Ramos (cell line): Measurements from ENCODE around the gene TMEM131.
"Not testable (repeated sequence)": the region's sequence is repeated elsewhere in the genome, so short reads cannot be mapped to it uniquely, and the experiment has no call there.

Experiments
- in situ Hi-C: fragments of 300-500 bp; cut with MboI; formaldehyde crosslinking; loops from one replicate; pipeline ENCODE4 v1.14.3; 2022; ENCODE audit warnings: low sequenced_read_pairs; ENCODE audit not compliant: unreplicated experiment

Gene TMEM131

DNA sequence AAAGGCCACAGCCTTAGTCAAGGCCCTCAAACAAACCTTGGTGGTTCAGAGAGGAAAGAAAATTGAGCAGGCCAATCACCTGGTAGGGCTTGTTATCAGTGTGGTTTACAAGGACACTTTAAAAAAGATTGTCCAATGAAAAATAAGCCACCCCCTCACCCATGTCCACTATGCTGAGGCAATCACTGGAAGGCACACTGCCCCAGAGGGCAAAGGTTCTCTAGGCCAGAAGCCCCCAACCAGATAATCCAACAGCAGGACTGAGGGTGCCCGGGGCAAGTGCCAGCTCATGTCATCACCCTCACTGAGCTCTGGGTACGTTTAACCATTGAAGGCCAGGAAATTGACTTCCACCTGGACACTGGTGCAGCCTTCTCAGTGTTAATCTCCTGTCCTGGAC is 171.7 kb downstream of the TMEM131 start:
- in situ Hi-C loops: not testable (repeated sequence)

- in situ Hi-C loops: not testable (repeated sequence)
Measured at GRCh38 chr2:97821862-97822261, 173.9 kb downstream of the TMEM131 start.

- in situ Hi-C loops: no loop called here
Measured at GRCh38 chr2:97819754-97820153, 176.0 kb downstream of the TMEM131 start.

DNA sequence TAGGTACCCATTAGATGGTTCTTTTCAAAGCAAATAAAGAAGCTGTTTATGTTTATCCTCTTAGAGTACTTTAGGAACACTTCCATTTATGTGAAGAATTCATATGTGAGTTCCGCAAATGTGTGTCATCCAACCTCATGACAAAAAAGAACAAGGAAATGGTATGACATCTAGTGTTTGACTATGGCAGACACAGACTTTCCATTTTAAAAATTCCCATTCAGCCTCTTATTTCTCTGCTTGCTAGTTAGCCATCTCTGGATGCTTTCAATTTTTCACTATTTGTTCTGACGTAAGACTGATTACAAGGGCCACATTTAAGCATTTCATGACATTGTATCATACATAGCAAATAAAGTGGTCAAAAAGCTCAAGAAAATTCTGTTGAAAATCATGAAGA is 179.3 kb downstream of the TMEM131 start:
- in situ Hi-C loops: no loop called here

DNA sequence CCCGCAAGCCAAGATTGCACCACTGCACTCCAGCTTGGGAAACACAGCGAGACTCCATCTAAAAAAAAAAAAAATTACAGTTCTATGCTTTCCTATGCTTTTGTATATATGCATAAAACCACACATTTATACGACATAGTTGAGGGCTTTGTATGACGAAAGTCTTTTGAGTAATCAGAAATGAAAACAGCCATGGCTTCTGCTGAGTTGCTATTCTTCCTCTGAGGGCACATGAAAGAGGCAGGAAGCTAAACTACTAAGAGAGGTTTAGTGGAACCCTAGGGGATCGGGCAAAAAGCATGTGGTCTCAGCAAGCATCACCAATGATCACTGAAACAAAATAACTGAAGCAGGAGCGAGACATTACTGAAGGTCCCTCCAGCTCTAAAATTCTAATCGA is 182.8 kb downstream of the TMEM131 start:
- in situ Hi-C loops: no loop called here

GRCh38 chr2:97808816-97809215 is 186.9 kb downstream of the TMEM131 start:
- in situ Hi-C loops: no loop called here

DNA sequence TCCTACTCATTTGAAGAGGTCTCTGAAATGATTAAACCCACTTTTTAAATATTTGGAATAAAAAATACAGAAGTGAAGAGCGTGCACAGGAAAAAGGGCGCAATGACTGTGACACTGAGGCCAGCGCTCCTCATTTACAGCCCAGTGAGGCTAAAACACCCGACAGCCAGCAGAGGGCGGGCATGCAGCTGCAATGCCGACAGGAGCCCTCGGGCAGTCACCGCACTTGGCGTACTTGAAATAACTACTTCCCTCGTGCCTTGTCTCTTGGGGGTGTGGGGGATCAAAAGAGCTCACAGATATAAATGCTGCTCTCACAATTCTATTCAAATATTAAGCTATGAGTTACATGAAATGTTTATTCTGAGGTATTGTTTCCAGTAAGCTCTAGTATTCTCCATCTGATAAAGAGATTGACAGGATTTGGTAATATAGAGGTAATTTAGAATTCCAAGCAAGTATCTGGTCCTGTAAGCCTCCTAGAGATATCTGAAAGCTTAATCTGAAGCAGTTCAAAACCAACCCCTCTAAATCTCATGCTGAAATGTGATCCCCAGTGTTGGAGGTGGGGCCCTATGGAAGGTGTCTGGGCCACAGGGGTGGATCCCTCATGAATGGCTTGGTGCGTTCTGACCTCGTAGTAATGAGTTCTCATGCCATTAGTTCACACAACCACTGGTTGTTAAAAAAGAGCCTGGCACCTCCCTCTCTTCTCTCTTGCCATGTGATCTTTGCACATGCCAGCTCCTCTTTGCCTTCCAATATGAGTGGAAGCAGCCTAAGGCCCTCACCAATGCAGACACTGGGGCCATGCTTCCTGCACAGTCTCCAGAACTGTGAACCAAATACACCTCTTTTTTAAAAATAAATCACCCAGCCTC is 188.8 kb downstream of the TMEM131 start:
- in situ Hi-C loops: no loop called here

GRCh38 chr2:97805776-97806175 is 190.0 kb downstream of the TMEM131 start:
- in situ Hi-C loops: no loop called here

DNA sequence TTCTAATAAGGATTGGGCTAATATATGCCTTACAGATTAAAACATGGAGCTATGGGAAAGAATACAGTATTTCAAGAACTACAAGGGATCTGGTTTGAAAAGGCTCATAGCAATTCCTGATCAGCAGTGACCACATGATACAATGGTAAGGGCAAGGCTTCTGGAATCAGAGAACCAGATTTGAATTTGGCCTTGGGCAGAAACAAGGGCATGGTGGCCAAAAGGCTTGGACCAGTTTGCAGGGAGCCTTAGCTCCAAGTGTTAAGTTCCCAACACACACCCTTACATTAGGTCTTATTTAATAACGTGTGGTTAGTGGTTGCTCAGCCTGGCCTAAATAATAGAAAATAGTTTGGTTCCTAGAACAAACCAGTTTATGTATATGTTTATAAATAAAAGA is 194.7 kb downstream of the TMEM131 start:
- in situ Hi-C loops: no loop called here

GRCh38 chr2:97798416-97798815 is 197.3 kb downstream of the TMEM131 start:
- in situ Hi-C loops: no loop called here

GRCh38 chr2:97797355-97797754 is 198.4 kb downstream of the TMEM131 start:
- in situ Hi-C loops: no loop called here

DNA sequence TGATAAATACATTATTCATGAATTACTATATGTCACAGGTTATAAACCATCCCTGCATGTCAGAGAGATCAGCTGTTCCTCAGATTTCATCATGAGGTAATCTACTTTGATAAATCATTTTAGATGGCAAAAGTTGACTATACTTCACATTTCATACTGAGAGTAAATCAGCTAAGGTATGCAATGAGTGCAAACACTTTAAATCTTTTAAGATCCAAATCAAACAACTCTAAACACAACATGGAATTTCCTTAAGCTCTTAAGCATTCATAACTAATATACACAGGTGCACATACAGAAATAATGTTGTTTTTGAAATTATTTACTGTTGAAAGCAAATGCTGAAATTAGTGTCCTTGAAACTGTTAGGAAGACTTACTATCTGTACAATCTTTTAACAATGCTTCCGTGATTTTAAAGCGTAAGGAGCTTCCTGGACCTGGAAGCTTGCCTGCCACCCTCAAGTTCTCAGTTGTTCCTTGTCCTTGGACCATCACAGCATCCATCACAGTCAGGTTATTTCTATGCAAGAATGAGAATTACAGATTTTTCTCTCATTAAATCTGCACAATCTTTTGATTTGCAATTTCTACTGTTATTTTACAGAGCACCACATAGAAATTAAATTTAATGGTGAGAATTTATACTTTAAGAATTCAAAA is 199.2 kb downstream of the TMEM131 start:
- in situ Hi-C loops: no loop called here

GRCh38 chr2:97792416-97792815 is 203.3 kb downstream of the TMEM131 start:
- in situ Hi-C loops: no loop called here

GRCh38 chr2:97788986-97789644 is 206.6 kb downstream of the TMEM131 start:
- in situ Hi-C loops: no loop called here

- in situ Hi-C loops: no loop called here
Measured at GRCh38 chr2:97785818-97786217, 209.9 kb downstream of the TMEM131 start.

GRCh38 chr2:97784953-97785352 is 210.8 kb downstream of the TMEM131 start:
- in situ Hi-C loops: no loop called here

DNA sequence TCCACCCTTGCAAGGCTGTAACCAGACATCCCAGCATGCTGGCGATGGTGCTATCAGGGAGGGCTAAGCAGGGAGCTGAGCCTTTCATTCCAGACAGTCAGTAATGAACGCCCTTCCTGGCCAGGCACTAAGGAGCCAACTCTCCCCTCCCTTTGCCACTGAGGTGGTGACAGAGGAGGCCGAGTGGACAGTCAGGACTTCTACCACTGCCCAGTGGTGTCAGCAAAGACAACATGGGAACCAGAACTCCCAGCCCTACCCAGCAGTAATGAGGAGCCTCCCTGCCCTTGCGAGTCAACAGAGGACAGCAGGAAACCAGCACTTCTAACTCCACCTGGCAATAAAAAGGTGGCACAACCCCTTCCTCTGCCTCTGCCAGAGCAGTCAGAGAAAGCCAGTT is 213.8 kb downstream of the TMEM131 start:
- in situ Hi-C loops: no loop called here

GRCh38 chr2:97779141-97779540 is 216.6 kb downstream of the TMEM131 start:
- in situ Hi-C loops: no loop called here

DNA sequence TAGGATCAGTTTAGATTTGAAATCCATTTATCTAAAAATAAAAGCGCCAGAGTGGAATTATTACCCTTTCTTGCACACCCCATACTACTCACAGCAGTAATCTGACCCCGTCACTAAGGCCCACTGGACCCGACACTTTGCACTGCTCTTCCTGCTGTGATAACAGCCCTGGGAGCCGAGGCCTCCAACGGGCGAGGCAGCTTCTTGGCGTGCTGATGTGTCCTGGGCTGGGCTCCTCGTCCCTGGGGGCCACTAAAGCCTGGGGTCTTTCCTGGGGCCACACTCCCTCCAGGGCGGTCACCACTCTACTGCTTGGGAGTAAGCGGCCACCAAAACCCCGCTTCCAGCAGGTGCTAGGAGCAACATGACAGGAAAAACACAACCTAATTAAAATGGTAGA is 220.7 kb downstream of the TMEM131 start:
- in situ Hi-C loops: no loop called here

DNA sequence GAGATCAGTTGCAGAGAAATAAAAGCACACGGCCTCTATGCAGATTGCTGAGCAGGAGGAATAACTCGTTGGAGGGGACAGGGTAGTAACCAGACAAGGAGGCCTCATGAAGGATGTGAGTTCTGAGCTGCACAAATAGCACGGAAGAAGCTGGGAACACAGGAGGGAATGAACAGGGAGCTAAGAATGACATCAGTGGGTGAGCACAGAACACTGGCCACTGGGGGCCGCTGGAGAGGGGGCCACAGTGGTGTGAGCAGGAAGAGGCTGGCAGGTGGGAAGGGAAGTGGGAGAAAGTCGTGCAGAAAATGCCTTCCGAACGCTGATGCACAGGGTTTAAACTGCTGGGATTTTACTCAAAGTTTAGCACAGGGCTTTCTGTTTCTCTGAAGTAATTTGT is 221.3 kb downstream of the TMEM131 start:
- in situ Hi-C loops: no loop called here

GRCh38 chr2:97770445-97770844 is 225.3 kb downstream of the TMEM131 start:
- in situ Hi-C loops: no loop called here
